HG02798 (cell line): ENCODE results near the gene SRGAP1.
"Not testable (repeated sequence)": the region's sequence is repeated elsewhere in the genome, so short reads cannot be mapped to it uniquely, and the experiment has no call there.

Experiments
- ATAC-seq: cut with Tn5 transposase; IDR thresholded peaks from one replicate; pipeline ENCODE4 v1.9.1; 2021; ENCODE audit warnings: mild to moderate bottlenecking; ENCODE audit not compliant: unreplicated experiment, poor library complexity

SRGAP1 gene

GRCh38 chr12:63863658-63864453 is 19.4 kb downstream of the SRGAP1 start:
- ATAC-seq = no peak

DNA sequence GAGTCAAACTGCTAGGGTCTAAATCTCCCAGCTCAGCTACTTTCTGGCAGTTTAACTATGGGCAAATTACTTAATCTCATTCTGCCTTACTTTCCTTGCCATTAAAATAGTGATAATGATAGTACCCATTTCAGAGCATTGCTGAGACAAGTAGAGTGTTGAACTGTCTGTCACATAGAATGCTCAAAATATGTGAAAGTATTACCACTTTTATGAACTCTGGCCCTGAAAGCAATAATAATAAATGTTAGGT is 19.9 kb downstream of the SRGAP1 start:
- no peak for ATAC-seq

DNA sequence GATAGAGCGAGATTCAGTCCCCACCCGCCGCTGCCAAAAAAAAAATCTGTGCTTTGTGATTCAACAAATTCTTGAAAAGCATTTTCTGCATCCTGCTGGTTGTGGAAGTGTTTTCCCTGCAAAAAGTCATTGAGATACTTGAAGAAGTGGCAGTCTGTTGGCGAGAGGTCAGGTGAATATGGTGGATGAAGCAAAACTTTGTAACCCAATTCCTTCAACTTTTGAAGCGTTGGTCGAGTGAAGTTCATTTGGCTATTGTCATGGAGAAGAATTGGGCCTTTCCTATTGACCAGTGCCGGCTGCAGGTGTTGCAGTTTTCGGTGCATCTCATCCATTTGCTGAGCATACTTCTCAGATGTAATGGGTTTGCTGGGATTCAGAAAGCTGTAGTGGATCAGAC is 20.9 kb downstream of the SRGAP1 start:
- no peak for ATAC-seq

DNA sequence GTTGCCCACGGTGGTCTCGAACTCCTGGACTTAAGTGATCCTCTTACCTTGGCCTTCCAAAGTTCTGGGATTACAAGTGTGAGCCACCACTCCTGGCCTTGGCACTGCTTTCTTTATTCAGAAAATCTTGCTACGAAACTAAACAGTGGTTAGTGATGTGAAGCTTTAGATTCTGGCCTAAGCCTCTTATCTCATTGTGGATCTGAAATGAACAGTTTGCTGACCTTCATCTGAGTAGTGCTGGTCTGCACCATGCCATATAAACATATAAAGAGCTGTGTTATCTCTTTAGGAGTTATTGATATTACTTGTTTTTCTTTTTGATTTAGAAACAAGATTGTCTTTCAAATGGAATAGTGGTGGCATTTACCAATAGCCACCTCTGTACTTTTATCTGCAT is 22.6 kb downstream of the SRGAP1 start:
- ATAC-seq = no peak

GRCh38 chr12:63869656-63870055 is 25.2 kb downstream of the SRGAP1 start:
- ATAC-seq = no peak

- no peak for ATAC-seq
These were observed 26.3 kb downstream of the SRGAP1 start for GRCh38 chr12:63870838-63871237.

GRCh38 chr12:63874897-63875480 is 30.5 kb downstream of the SRGAP1 start:
- no peak for ATAC-seq

- ATAC-seq = no peak
These were observed 31.2 kb downstream of the SRGAP1 start for GRCh38 chr12:63875703-63876102.

DNA sequence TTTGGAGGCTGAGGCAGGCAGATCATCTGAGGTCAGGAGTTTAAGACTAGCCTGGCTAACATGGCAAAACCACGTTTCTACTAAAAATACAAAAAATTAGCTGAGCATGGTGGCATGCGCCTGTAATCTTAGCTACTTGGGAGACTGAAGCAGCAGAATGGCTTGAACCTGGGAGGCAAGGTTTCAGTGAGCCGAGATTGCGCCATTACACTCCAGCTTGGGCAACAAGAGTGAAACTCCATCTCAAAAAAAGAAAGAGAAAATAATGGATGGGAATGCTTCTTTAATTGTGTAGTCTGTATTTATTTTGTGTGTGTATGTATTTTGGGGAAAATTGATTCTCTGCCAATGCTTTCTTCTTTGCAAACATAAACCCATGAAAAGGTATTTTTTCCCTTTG is 32.5 kb downstream of the SRGAP1 start:
- ATAC-seq = no peak

DNA sequence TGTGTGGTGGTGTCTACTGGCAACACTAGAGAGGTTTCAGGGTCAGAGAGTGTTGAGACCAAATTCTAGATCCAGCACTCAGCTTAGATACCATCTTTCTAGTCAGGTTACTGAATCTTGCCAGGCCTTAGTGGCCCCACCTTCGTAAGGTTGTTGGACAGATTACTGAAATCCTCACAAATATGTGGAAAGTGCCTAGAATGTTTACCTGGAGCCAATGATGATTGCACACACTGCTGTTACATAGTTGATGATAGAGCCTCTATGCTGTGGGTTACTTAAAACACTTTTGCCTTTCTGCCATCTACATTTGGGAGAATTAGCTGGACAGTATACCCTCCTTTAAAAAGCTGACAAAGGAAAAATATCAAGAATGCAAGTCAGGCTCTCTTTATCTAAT is 33.2 kb downstream of the SRGAP1 start:
- ATAC-seq = no peak

DNA sequence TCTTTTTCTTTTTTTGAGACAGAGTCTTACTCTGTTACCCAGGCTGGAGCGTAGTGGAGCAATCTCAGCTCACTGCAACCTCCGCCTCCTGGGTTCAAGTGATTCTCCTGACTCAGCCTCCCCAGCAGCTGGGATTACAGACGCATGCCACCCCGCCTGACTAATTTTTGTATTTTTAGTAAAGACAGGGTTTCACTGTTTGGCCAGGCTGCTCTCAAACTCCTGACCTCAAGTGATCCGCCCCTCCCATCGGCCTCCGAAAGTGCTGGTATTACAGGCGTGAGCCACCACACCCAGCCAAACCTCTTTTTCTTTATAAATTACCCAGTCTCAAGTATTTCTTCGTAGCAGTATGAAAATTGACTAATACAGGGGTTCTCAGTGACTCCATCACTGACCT is 35.7 kb downstream of the SRGAP1 start:
- ATAC-seq = not testable (repeated sequence)

- ATAC-seq = no peak
These were observed 36.3 kb downstream of the SRGAP1 start for GRCh38 chr12:63880742-63881263.

GRCh38 chr12:63882844-63883243 is 38.3 kb downstream of the SRGAP1 start:
- no peak for ATAC-seq

GRCh38 chr12:63885401-63885800 is 40.9 kb downstream of the SRGAP1 start:
- ATAC-seq = no peak

DNA sequence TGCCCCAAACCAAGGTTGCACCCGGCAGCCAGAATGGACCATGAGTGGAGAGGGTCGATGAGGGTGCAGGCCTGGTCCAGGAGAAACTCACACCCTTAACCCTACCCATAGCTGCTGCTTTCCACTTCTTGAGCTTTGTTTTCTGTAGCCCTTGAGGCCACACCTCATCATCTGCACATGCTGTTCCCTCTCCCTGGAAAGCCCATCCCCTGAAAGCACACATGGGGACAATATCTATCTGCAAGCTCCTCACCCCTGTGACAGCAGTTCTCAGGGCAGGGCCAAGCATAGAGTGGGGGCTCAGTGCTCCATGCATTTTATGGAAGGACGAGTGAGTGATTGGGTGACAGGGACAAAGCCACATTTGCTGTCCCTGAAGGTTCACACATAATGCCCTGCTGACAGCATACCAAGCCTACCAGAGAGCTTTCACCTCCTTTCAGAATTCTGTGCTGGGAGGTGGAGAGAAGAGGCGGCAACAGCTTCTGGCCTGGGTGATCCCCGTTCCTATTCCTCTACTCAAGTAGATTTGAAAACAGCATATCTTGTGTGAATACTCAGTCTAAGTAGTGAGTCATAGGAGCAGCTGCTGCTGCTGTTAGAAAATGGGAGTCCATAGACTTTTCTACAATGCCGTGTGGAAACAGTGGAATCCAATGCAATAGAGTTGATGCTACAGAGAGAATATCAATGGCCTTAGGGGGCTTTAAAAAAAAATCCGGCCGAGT is 44.6 kb downstream of the SRGAP1 start:
- no peak for ATAC-seq

- ATAC-seq = no peak
These were observed 45.4 kb downstream of the SRGAP1 start for GRCh38 chr12:63889721-63890509.

GRCh38 chr12:63893170-63893569 is 48.7 kb downstream of the SRGAP1 start:
- ATAC-seq = no peak

- ATAC-seq = no peak
These were observed 49.6 kb downstream of the SRGAP1 start for GRCh38 chr12:63894132-63894531.

DNA sequence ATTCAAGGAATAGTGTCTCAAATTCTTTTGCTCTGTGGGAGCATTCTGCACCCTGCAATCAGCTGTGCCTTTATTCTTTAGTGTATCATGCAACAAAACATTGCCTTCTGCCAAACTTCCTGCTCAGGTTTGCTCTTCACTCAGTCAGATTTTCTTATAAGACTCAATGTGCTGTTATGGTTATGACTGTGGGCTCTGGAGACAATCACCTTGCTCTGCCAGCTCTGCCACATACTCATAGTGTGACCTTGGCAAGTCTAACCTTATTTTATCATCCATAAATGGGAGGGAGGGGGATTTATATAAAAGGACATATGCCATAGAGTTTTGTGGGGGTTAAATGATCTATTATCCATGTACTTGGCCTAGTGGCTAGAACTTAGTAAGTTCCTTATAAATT is 51.3 kb downstream of the SRGAP1 start:
- ATAC-seq = no peak

- no peak for ATAC-seq
These were observed 53.4 kb downstream of the SRGAP1 start for GRCh38 chr12:63897931-63898330.
